Sigmoid colon (tissue), 4 donors: ENCODE data around the gene DBN1.

Experiments
- POLR2A ChIP-seq, 2 donors: fragments of 450-650 bp; IDR thresholded peaks; one replicate each; pipeline ENCODE4 v1.6.1; 2016; ENCODE audit warnings: antibody characterized with exemption in 2 of 2, mild to moderate bottlenecking in 2 of 2, moderate library complexity in 2 of 2
- POLR2AphosphoS5 ChIP-seq, 4 donors: sonication (generic); formaldehyde crosslinking; IDR thresholded peaks; one replicate each; pipeline ENCODE4 v1.6.1; 2017; ENCODE audit warnings: antibody characterized with exemption in 4 of 4

DNA sequence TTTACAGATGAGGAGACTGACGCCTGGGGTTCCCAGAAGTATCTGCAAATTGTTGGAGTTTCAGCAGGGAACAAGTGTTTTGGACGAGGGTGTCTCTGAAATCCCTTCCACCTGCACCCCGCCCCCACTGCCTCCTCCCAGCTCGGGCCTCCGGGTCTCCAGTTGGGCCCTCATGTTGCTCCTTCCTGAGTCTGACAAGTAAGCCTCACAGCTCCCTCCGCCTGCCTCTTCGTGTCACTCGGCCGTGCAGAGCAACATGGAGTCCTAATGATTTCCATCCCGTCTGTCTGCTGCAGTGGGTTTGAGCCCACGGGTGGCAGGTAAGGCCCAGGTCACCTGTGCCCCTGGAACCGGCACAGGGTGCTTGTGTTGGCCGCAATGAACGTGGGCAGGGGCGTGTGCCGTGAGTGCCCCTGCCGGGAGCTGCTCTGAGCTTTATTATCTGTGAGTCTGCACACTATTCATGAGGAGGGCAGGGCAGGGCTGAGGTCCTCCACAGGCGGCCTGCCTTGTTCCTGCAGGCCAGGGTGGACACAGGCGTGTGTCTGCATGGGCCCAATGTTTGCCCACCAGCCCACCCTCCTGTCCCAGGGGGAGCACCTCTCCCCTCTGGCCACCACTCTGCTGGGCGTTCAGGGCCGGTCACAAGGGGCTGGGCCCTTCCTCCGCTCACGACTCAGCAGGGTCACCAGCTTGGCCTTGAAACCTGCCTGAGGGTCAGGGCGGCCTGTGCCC is 30.1 kb upstream of the DBN1 start:
- TF ChIP-seq POLR2A (IDR thresholded peaks at IDR 0.05) (no peak), POLR2AphosphoS5 (IDR thresholded peaks at IDR 0.05) (no peak)
